Stimulated activated CD4-positive, alpha-beta T cell treated with anti-CD3 and anti-CD28 coated beads, Interleukin-2, amount 100 ng/mL, for 48 hours (primary cell): ENCODE results near the gene LYPLAL1.
"Not testable (repeated sequence)": the region's sequence is repeated elsewhere in the genome, so short reads cannot be mapped to it uniquely, and the experiment has no call there.

ENCODE experiments used
- DNase-seq, 2 donors: peaks; one replicate each; pipeline ENCODE4 v3.0.0-alpha.2; 2020

The LYPLAL1 gene

DNA sequence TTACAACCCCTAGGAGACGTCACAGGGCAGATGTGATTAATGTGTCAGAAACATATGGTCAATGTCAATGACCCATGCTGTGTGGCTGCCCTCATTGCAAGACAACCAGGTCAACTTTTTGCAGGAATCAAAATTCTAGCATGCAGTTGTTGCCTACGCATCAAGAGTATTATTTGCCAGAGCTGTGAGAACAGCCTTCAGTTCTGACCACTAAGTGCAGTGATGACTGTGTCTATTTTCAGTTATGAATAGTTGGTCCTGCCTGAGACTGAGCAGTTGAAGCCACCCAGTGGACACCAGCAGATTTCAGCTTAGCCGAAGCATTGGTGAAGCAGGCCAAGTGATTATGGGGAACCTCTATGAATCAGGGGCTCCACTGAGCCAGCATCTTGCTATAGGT, 47.3 kb downstream of the LYPLAL1 start:
- DNase-seq = no peak

DNA sequence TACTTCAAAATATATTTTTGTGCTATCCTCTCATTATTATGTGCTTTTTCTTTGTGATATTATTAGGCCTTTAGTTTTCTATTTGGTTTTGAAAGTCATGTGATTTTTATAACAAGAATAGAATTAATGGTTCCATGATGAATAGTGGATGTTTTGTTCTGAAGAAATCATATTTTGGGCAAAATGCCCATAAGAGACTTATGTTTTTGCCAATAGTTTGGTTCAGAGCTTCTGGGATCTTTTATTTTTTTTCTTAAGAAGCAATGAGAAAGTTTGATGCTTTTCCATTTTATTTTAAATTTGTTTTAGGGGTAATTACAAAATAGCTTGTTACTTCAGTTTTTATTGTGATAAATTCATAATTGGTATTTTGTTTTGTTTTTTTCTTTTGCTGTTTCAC, 49.8 kb downstream of the LYPLAL1 start:
- DNase-seq = no peak

DNA sequence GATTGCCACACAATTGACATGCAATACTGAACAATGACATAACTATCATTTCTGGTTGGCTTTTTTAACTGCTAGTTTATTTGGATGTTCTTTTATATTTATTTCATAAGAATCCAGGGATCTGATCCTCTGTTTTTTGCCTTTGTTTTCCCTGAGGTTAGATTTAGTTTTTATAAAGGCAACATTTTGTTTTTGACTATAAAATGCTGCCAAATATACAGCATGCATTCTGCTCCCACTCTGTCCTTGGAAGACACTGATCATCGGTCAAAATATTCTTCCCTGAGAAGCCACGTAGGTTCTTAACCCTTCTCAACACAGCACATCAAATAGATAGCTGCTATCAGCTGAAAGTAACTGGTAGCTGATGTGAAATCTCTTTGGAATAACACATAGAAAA, 52.5 kb downstream of the LYPLAL1 start:
- no peak for DNase-seq

DNA sequence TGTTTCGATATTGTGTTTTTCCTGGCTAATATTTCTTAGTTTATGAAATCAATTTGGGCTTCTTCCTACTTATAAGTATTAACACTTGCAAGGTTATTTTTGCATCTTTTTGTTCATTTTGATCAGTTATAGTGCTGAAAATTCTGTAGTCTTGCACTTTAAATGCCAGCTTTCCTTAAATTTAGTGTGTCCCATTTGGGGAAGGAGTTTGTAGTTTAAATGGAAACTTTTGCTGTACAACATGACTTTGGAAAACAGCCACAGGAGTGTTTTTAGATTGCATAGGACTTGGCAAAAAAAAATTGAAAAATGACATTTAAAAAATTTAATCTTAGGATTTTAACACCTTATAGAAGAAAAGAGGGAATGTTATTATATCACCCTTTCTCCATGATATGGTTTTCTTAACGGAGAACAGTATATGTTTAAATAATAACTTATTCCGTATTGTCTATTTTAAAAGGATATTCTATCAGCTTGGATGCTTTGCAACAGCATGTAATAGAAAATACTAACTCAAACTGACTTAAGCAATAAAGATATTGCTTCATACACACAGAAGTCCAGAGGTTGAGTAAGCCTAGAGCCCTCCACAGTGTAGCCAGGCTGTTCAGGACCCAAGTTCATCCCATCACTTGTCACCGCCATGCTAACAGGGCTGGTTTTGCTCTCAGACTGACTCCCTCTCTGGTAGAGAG, 53.8 kb downstream of the LYPLAL1 start:
- DNase-seq = no peak

DNA sequence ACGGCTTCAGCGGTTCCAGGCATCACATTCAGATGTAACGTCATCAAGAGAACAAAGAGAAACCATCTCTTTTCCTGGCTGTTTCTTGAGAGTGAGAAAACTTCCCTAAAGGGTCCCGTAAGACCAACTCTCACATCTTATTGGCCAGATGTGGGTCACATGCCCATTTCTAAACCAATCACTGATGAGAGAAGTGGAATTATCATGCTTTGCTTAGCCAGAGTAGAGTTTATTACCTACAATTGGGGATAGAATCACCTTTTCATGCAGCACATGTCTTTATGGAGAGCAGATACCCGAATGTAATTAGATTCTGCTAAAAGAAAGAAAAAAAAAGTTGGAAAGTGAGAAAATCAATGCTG, 54.4 kb downstream of the LYPLAL1 start:
- no peak for DNase-seq

DNA sequence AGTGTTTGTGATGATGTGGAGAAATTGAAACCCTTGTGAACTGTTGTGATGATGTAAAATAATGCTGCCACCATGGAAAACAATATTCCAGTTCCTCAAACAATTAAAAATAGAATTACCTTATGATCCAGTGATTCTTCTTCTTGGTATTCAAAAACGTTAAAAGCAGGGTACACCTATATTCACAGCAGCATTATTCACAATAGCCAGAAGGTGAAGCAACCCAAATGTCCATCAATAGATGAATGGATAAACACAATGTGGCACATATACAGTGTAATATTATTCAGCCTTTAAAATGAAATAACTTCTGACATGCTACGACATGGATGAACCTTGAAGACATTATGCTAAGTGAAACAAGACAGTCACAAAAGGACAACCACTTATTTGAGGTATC, 59.2 kb downstream of the LYPLAL1 start:
- no peak for DNase-seq

DNA sequence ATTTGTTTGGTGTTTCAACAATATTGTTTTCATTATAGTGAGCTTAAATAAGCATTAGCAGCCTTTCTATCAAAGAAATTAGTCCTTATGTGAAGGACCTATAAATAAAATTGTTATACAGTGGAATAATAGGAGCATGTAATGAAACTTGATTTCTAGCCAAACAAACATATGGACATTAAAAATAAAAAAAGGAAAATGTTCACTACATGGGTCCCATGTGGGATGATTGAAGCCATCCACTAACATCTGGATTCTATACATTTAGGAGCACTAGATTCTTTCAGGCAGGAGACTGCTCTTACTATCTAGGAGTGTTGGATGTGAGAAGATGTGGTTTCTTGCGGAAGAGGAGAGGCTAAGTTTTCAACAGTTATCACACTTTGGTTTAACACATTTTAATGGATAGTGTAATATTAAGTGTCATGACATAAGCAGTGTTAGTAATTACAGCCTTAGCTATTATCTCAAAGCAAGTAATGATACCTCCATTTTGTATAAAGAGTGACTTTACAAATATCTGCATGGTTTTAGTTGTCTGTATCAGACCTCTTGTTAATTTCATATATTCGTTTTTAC, 62.3 kb downstream of the LYPLAL1 start:
- DNase-seq = no peak

DNA sequence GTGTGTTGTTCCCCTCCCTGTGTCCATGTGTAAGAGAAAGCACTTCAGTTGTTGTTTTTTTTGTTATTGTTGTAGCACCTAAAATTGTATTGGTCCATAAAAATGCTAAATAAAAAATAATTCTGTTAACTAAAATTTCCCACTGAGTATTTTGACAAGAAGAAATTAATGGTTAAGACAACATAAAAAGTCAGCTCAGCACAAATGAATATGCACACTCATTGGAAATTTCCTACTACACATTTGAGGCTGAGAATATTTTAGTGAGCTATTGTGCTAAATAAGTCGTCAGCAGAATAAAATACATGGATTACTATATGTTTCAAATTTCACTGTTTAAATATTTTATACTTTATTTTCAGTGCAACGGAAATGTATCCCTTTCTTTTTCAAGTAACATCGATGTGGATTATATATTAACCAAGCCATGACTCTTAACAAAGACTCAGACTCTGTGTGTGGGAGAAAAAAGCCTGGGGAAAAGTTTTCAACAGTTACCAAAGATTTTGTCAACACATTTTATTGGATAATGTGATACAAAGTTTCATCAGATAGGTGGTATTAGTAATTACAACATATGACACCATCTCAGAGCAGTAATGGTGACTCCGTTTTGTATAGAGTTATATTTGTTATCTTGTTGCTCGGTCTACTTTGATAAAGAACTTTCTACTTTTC, 63.4 kb downstream of the LYPLAL1 start:
- DNase-seq = no peak

DNA sequence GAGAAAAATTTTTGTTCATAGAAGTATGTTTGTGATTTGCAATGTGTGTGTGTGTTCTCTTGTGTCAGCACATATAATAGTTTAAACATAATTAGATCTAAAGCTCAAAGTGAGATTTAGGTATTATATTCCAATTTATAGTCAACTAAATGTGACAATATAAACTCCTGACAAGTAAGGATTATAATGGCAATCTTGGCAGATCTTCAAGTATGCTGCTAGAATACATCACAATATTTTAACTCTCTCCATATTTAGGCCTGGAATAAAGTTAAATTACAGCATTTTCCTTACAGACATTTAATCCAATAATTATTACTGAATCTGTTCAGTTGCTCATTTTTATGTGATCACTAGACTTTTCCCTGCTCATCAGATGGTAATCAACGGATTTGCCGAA, 65.8 kb downstream of the LYPLAL1 start:
- DNase-seq = no peak

DNA sequence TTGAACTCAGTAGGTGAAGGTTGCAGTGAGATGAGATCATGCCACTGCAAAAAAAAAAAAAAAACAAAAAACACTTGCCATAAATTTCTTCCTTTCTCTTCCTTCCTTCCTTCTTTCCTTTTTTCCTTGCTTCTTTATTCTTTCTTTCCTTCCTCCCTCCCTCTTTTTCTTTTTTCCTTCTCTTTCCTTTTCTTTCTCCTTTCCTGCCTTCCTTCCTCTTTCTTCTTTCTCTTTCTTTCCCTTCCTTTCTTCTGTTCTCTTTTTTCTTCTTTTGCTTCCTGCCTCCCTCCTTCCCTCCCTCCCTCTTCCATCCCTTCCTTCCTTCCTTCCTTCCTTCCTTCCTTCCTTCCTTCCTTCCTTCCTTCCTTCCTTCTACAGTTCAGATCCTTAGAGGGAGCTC, 71.2 kb downstream of the LYPLAL1 start:
- DNase-seq = no peak

DNA sequence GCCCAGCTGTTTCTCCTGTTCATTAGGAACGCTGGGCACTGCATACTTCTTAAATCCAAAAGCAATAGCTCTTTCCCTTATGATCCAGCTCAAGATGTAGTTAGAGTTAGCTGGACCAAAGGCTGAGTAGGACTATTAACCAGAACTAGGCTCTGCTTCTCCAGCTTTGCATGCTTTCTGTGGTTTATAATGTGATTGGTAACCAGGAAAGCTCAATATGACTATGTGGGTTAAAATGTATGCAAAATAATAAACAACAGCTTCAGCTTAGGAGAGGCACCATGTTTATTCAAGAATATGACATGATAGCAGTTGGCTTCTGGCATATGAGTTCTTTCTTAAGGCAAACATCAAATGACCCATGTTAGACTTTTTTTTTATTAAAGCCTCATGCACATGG, 73.8 kb downstream of the LYPLAL1 start:
- no peak for DNase-seq

DNA sequence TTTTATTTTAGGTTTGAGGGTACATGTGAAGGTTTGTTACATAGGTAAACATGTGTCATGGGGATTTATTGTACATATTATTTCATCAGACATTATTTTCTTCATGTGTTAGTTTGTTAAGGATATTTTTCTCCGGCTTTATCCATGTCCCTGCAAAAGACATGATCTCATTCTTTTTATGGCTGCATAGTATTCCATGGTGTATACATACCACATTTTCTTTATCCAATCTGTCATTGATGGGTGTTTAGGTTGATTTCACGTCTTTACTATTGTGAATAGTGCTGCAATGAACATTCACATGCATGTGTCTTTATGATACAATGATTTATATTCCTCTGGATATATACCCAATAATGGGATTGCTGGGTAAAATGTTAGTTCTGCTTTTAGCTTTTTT, 76.8 kb downstream of the LYPLAL1 start:
- DNase-seq = not testable (repeated sequence)

DNA sequence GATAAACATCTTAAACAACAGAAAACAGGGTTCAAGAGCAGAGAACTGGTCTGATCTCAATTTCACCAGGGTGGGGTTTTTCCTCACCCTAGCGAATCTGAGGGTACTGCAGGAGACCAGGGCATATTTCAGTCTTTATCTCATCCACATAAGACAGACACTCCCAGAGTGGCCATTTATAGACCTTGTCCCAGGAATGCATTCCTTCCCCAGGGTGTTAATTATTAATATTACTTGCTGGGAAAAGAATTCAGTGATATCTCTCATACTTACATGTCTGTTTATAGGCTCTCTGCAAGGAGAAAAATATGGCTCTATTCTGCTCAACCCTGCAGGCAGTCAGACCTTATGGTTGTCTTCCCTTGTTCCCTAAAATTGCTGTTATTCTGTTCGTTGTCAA, 84.1 kb downstream of the LYPLAL1 start:
- DNase-seq = no peak

DNA sequence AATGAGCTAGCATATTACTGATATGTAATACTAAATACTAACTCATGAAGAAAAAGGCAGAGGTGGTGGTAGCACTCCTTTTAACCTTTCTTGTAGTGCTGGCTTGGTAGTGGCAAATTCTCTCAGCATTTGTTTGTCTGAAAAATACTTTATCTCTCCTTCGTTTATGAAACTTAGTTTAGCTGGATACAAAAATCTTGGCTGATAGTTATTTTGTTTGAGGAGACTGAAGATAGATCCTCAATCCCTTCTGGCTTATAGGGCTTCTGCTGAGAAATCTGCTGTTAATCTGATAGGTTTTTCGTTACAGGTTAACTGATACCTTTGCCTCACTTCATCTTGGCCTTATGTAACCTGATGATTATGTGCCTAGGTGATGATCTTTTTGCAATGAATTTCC, 87.8 kb downstream of the LYPLAL1 start:
- DNase-seq = no peak
